Measurements from ENCODE around the gene IGFBP2. TPM values are rescaled to one million over a fixed set of nuclear protein-coding genes. Genes with fewer than 3 reads are reported as not detected.
"Not testable (repeated sequence)": the region's sequence is repeated elsewhere in the genome, so short reads cannot be mapped to it uniquely, and the experiment has no call there.

Gene IGFBP2
- total RNA-seq, 1 experiment from 2014 or later: 363 TPM

DNA sequence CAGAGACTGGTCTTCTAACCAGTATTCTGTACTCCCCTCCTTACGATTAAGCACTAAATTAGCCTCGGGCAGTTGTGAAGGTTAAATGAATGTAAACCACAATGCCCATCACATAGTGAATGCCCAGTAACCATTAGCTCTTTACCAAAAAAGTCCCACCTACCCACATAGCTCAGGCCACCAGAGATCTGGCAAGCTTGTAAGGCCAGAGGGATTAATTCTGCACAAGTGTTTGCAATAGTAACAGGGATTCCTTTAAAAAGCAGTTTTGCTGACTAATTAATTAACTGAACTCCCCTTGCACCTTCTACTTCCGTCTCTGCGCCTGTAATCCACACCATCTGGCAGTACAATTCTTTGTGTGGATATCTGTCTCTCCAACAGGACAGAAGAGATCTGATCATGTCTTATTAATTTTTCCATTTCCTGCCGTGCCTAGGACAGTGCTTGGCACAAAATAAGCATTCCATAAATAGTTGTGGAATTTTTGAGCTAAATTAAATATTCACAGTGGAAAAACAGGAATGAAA, 36.2 kb upstream of the IGFBP2 start:
- no CpG with 5 or more reads among the region's 5 CpGs for WGBS (ENCODE audit: extremely low coverage, insufficient read length, low lambda C conversion rate)
- H3K79me1 ChIP-seq (ENCODE audit: insufficient read depth, low read depth, low read length, poor library complexity, severe bottlenecking): no peaks in the 10 kb centered on the region
- no peaks in the 10 kb centered on the region for H3K36me3 Mint-ChIP-seq (ENCODE audit: insufficient read depth in 1 of 3, low read depth in 3 of 3)
- H3K9ac ChIP-seq (ENCODE audit: extremely low read depth, insufficient read length, low read length): no peak overlapping the region
- no peak overlapping the region for H3K27ac Mint-ChIP-seq
- no peak overlapping the region for H4K5ac ChIP-seq (ENCODE audit: insufficient read length, low read depth, low read length)
- H3K9me3 ChIP-seq (ENCODE audit: control insufficient read depth, low read depth, low read length): no peaks in the 10 kb centered on the region
- no peak overlapping the region for H3K23ac ChIP-seq (ENCODE audit: insufficient read length, low read depth, low read length)
- H3T11ph ChIP-seq (ENCODE audit: low read length): no peak overlapping the region
- H3K79me2 ChIP-seq (ENCODE audit: insufficient read depth, low read length): no peaks in the 10 kb centered on the region
- no peaks in the 10 kb centered on the region for H3K27me3 ChIP-seq (ENCODE audit: insufficient read depth, low read length)
- no peak overlapping the region for H3K18ac ChIP-seq (ENCODE audit: insufficient read length, low read depth, low read length)
- H3K4me2 ChIP-seq (ENCODE audit: insufficient read depth, insufficient read length, low read length): no peak overlapping the region
- H4K8ac ChIP-seq (replicated peaks; ENCODE audit: insufficient read length, low read depth, low read length): no peak overlapping the region
- no peak overlapping the region for H2BK120ac ChIP-seq (ENCODE audit: low read depth, low read length, poor library complexity, severe bottlenecking)
- no peak overlapping the region for H2BK5ac ChIP-seq (ENCODE audit: insufficient read length, low read length)
- H3K9me3 Mint-ChIP-seq: no peaks in the 10 kb centered on the region
- H2AFZ ChIP-seq (ENCODE audit: low read length): no peak overlapping the region
- no peak for DNase-seq
- H3K27ac ChIP-seq (ENCODE audit: insufficient read length, low read depth, low read length): no peak overlapping the region
- no peak overlapping the region for H2BK15ac ChIP-seq (ENCODE audit: low read depth, low read length)
- H3K4me3 Mint-ChIP-seq: no peak overlapping the region
- H4K91ac ChIP-seq (ENCODE audit: insufficient read length, low read depth, low read length): no peak overlapping the region
- H3K4me1 ChIP-seq (ENCODE audit: insufficient read depth, low read length): no peaks in the 10 kb centered on the region
- H3K4me1 Mint-ChIP-seq: peaks cover 13 to 21% of the 10 kb centered on the region in 2 experiments
- no peak overlapping the region for H3K4ac ChIP-seq (ENCODE audit: low read depth, low read length)
- no peak overlapping the region for H3K56ac ChIP-seq (ENCODE audit: insufficient read length, low read depth, low read length)
- H2AK5ac ChIP-seq (ENCODE audit: insufficient read length, low read length): no peak overlapping the region
- 0 out of 2 replicates have a peak, but pooled peaks cover 2% of the 10 kb centered on the region for H3K27me3 Mint-ChIP-seq (ENCODE audit: low read depth)
- H4K20me1 ChIP-seq (ENCODE audit: control insufficient read depth, insufficient read depth, insufficient read length): no peaks in the 10 kb centered on the region
- H3K23me2 ChIP-seq (ENCODE audit: insufficient read length, low read depth, low read length, poor library complexity, severe bottlenecking): no peaks in the 10 kb centered on the region
- H3K14ac ChIP-seq (ENCODE audit: insufficient read depth, low read length): no peak overlapping the region
- H2BK12ac ChIP-seq (ENCODE audit: insufficient read length, low read depth, low read length): no peak overlapping the region
- TF ChIP-seq, protein P1, sequence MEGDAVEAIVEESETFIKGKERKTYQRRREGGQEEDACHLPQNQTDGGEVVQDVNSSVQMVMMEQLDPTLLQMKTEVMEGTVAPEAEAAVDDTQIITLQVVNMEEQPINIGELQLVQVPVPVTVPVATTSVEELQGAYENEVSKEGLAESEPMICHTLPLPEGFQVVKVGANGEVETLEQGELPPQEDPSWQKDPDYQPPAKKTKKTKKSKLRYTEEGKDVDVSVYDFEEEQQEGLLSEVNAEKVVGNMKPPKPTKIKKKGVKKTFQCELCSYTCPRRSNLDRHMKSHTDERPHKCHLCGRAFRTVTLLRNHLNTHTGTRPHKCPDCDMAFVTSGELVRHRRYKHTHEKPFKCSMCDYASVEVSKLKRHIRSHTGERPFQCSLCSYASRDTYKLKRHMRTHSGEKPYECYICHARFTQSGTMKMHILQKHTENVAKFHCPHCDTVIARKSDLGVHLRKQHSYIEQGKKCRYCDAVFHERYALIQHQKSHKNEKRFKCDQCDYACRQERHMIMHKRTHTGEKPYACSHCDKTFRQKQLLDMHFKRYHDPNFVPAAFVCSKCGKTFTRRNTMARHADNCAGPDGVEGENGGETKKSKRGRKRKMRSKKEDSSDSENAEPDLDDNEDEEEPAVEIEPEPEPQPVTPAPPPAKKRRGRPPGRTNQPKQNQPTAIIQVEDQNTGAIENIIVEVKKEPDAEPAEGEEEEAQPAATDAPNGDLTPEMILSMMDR (conservative IDR thresholded peaks at IDR 0.05): no peak
- no peak overlapping the region for H2BK20ac ChIP-seq (ENCODE audit: low read depth, low read length, poor library complexity, severe bottlenecking)

DNA sequence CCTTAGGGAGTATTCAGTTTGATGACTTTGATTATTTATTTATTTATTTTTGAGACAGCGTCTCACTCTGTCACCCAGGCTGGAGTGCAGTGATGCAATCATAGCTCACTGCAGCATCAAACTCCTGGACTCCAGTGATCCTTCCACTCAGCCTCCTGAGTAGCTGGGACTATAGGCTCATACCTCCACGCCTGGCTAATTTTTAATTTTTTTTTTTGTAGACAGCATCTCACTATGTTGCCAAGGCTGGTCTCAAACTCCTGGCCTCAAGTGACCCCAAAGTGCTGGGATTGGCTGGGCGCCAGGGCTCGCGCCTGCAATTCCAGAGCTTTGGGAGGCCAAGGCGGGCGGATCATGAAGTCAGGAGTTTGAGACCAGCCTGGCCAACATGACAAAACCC, 35.4 kb upstream of the IGFBP2 start:
- H3K27me3 ChIP-seq (ENCODE audit: insufficient read depth, low read length); H4K91ac ChIP-seq (ENCODE audit: insufficient read length, low read depth, low read length); H2BK5ac ChIP-seq (ENCODE audit: insufficient read length, low read length); H3K9me3 Mint-ChIP-seq; H3K9me3 ChIP-seq (ENCODE audit: control insufficient read depth, low read depth, low read length); H2BK20ac ChIP-seq (ENCODE audit: low read depth, low read length, poor library complexity, severe bottlenecking); H4K20me1 ChIP-seq (ENCODE audit: control insufficient read depth, insufficient read depth, insufficient read length); H3K23me2 ChIP-seq (ENCODE audit: insufficient read length, low read depth, low read length, poor library complexity, severe bottlenecking); H3K4me1 ChIP-seq (ENCODE audit: insufficient read depth, low read length); H3K79me1 ChIP-seq (ENCODE audit: insufficient read depth, low read depth, low read length, poor library complexity, severe bottlenecking); H4K5ac ChIP-seq (ENCODE audit: insufficient read length, low read depth, low read length); H3K79me2 ChIP-seq (ENCODE audit: insufficient read depth, low read length); H2AFZ ChIP-seq (ENCODE audit: low read length); H3K4ac ChIP-seq (ENCODE audit: low read depth, low read length); H3K23ac ChIP-seq (ENCODE audit: insufficient read length, low read depth, low read length); H3K27ac ChIP-seq (ENCODE audit: insufficient read length, low read depth, low read length); H2BK12ac ChIP-seq (ENCODE audit: insufficient read length, low read depth, low read length); H3T11ph ChIP-seq (ENCODE audit: low read length); H3K4me2 ChIP-seq (ENCODE audit: insufficient read depth, insufficient read length, low read length); H4K8ac ChIP-seq (replicated peaks; ENCODE audit: insufficient read length, low read depth, low read length); H3K4me3 Mint-ChIP-seq; DNase-seq; H3K56ac ChIP-seq (ENCODE audit: insufficient read length, low read depth, low read length); H3K9ac ChIP-seq (ENCODE audit: extremely low read depth, insufficient read length, low read length); H2AK5ac ChIP-seq (ENCODE audit: insufficient read length, low read length); H2BK15ac ChIP-seq (ENCODE audit: low read depth, low read length); H3K27ac Mint-ChIP-seq; H3K36me3 Mint-ChIP-seq (ENCODE audit: insufficient read depth in 1 of 3, low read depth in 3 of 3); H3K14ac ChIP-seq (ENCODE audit: insufficient read depth, low read length); H2BK120ac ChIP-seq (ENCODE audit: low read depth, low read length, poor library complexity, severe bottlenecking); H3K27me3 Mint-ChIP-seq (ENCODE audit: low read depth); H3K18ac ChIP-seq (ENCODE audit: insufficient read length, low read depth, low read length): not testable (repeated sequence)
- H3K4me1 Mint-ChIP-seq: peaks cover 20 to 29% of the 10 kb centered on the region in 2 experiments
- no CpG with 5 or more reads among the region's 7 CpGs for WGBS (ENCODE audit: extremely low coverage, insufficient read length, low lambda C conversion rate)
